GM21423 (cell line): ENCODE data around the gene PDXDC1.
"Not testable (repeated sequence)": the region's sequence is repeated elsewhere in the genome, so short reads cannot be mapped to it uniquely, and the experiment has no call there.

ENCODE experiments used
- ATAC-seq: cut with Tn5 transposase; IDR thresholded peaks from one replicate; pipeline ENCODE4 v1.9.1; 2021; ENCODE audit warnings: mild to moderate bottlenecking, moderate library complexity; ENCODE audit not compliant: unreplicated experiment

Gene PDXDC1

GRCh38 chr16:15035163-15035729 lies 60.4 kb downstream of the PDXDC1 start:
- no peak for ATAC-seq

GRCh38 chr16:15037003-15037402 lies 62.2 kb downstream of the PDXDC1 start:
- no peak for ATAC-seq

GRCh38 chr16:15037745-15038144 lies 62.9 kb downstream of the PDXDC1 start:
- ATAC-seq: no peak

GRCh38 chr16:15038689-15039088 lies 63.9 kb downstream of the PDXDC1 start:
- no peak for ATAC-seq

GRCh38 chr16:15041271-15042004 lies 66.6 kb downstream of the PDXDC1 start:
- ATAC-seq: no peak

- ATAC-seq: no peak
These were observed 68.5 kb downstream of the PDXDC1 start for GRCh38 chr16:15043344-15043743.

- ATAC-seq: no peak
These were observed 69.5 kb downstream of the PDXDC1 start for GRCh38 chr16:15044286-15044685.

GRCh38 chr16:15045270-15045669 lies 70.4 kb downstream of the PDXDC1 start:
- ATAC-seq: not testable (repeated sequence)

- ATAC-seq: no peak
These were observed 72.0 kb downstream of the PDXDC1 start for GRCh38 chr16:15046692-15047376.

GRCh38 chr16:15049581-15050180 lies 74.9 kb downstream of the PDXDC1 start:
- no peak for ATAC-seq

GRCh38 chr16:15050440-15050839 lies 75.6 kb downstream of the PDXDC1 start:
- not testable (repeated sequence) for ATAC-seq

- no peak for ATAC-seq
These were observed 76.6 kb downstream of the PDXDC1 start for GRCh38 chr16:15051387-15051951.

- ATAC-seq: no peak
These were observed 78.1 kb downstream of the PDXDC1 start for GRCh38 chr16:15052747-15053476.

- no peak for ATAC-seq
These were observed 79.1 kb downstream of the PDXDC1 start for GRCh38 chr16:15053904-15054303.

- ATAC-seq: no peak
These were observed 79.7 kb downstream of the PDXDC1 start for GRCh38 chr16:15054357-15055140.

GRCh38 chr16:15055141-15056053 lies 80.6 kb downstream of the PDXDC1 start:
- ATAC-seq: peak; percentile 59

- ATAC-seq: no peak
These were observed 83.0 kb downstream of the PDXDC1 start for GRCh38 chr16:15057681-15058417.

GRCh38 chr16:15059324-15059723 lies 84.5 kb downstream of the PDXDC1 start:
- ATAC-seq: no peak
